Prostate gland (tissue), 2 donors: ENCODE results near the gene DDN. TPM values are rescaled to one million over a fixed set of nuclear protein-coding genes. Genes with fewer than 3 reads are reported as not detected.

ENCODE experiments used
- DNase-seq: peaks from one replicate; pipeline ENCODE4 v3.0.0-alpha.2; 2019; ENCODE audit warnings: low spot score
- H3K27ac ChIP-seq, 2 donors: fragments of 200-600 bp; sonication (generic); 2 replicates each; pipeline ENCODE4 v1.5.1; 2017 to 2019
- H3K27me3 ChIP-seq: fragments of 200-600 bp; sonication (generic); replicated peaks from 2 replicates; pipeline ENCODE4 v1.5.1; 2019; ENCODE audit not compliant: insufficient read depth
- H3K36me3 ChIP-seq, 2 donors: fragments of 200-600 bp; sonication (generic); 1 replicate in 1 of 2; 2 replicates in 1 of 2; pipeline versions ENCODE4 v1.5.1 to v1.8.1; 2017 to 2019
- H3K4me1 ChIP-seq: fragments of 200-600 bp; sonication (generic); replicated peaks from 2 replicates; pipeline ENCODE4 v1.5.1; 2019
- H3K4me3 ChIP-seq, 2 donors: fragments of 200-600 bp; sonication (generic); 2 replicates each; pipeline ENCODE4 v1.5.1; 2017 to 2019
- H3K9me3 ChIP-seq: fragments of 200-600 bp; sonication (generic); 2 replicates; pipeline ENCODE4 v1.5.1; 2017
- CTCF ChIP-seq, 4 experiments: fragments of 200-600 bp in 2 of 4; fragments of 450-650 bp in 2 of 4; sonication (generic) in 2 of 4; IDR thresholded peaks; 1 replicate in 3 of 4; 2 replicates in 1 of 4; pipeline ENCODE4 v1.5.1; 2016 to 2019; ENCODE audit warnings: antibody characterized with exemption in 4 of 4, mild to moderate bottlenecking in 2 of 4, moderate library complexity in 2 of 4
- POLR2A ChIP-seq: fragments of 450-650 bp; IDR thresholded peaks from one replicate; pipeline ENCODE4 v1.6.1; 2016; ENCODE audit warnings: antibody characterized with exemption, mild to moderate bottlenecking
- POLR2AphosphoS5 ChIP-seq: sonication (generic); formaldehyde crosslinking; IDR thresholded peaks from one replicate; pipeline ENCODE4 v1.6.1; 2017; ENCODE audit warnings: antibody characterized with exemption
- WGBS: methylation state at CpG from one replicate; pipeline ENCODE4 v1.1.5; 2018; 5-methylcytosine and 5-hydroxymethylcytosine counted together
- intact Hi-C: fragments of 100-400 bp; cut with DNase I; formaldehyde crosslinking; loops from one replicate; pipeline ENCODE4 v1.14.2; 2022
- total RNA-seq, 2 donors: library from RNA; depleted of rRNA; stranded (reverse); fragments of >200 nt; gene quantifications; one replicate each; pipeline ENCODE4 v1.1.0, GENCODE V29; 2016

The DDN gene
- total RNA-seq, 2 donors from 2014 or later = 1.0 TPM; not detected in 1

GRCh38 chr12:48969160-48969771 lies 29.9 kb downstream of the DDN start:
- H3K4me3 ChIP-seq = no peak overlapping the region
- H3K36me3 ChIP-seq = no peaks in the 10 kb centered on the region
- H3K4me1 ChIP-seq = no peaks in the 10 kb centered on the region
- DNase-seq = no peak
- 48% methylated on average over 8 of the region's 8 CpGs for WGBS
- no peak overlapping the region for H3K27ac ChIP-seq
- no peaks in the 10 kb centered on the region for H3K9me3 ChIP-seq
- intact Hi-C loops = no loop called here
- no peak for TF ChIP-seq CTCF (IDR thresholded peaks at IDR 0.05)
- TF ChIP-seq POLR2AphosphoS5 = no peak
- no peak for TF ChIP-seq POLR2A
- H3K27me3 ChIP-seq = peaks cover 17% of the 10 kb centered on the region

GRCh38 chr12:48968467-48968866 lies 30.7 kb downstream of the DDN start:
- Histone ChIP-seq H3K4me3 (no peak overlapping the region), H3K4me1 (no peaks in the 10 kb centered on the region), H3K36me3 (no peaks in the 10 kb centered on the region), H3K9me3 (no peaks in the 10 kb centered on the region), H3K27ac (no peak overlapping the region), H3K27me3 (peaks cover 16% of the 10 kb centered on the region)
- WGBS = 80% methylated on average over 3 of the region's 3 CpGs
- intact Hi-C loops = no loop called here
- no peak for TF ChIP-seq POLR2AphosphoS5
- no peak for TF ChIP-seq POLR2A
- no peak for DNase-seq

GRCh38 chr12:48967991-48968390 lies 31.2 kb downstream of the DDN start:
- no peak for DNase-seq
- Histone ChIP-seq H3K4me3 (no peak overlapping the region), H3K4me1 (no peaks in the 10 kb centered on the region), H3K9me3 (no peaks in the 10 kb centered on the region), H3K27ac (no peak overlapping the region), H3K27me3 (peaks cover 15% of the 10 kb centered on the region), H3K36me3 (no peaks in the 10 kb centered on the region)
- TF ChIP-seq CTCF (IDR thresholded peaks at IDR 0.05) (no peak), POLR2AphosphoS5 (no peak), POLR2A (no peak)
- intact Hi-C loops = no loop called here
- 87% methylated on average over 7 of the region's 7 CpGs for WGBS

- no peaks in the 10 kb centered on the region for H3K36me3 ChIP-seq
- H3K27ac ChIP-seq = no peak overlapping the region
- H3K4me1 ChIP-seq = no peaks in the 10 kb centered on the region
- DNase-seq = no peak
- H3K4me3 ChIP-seq = no peak overlapping the region
- no peaks in the 10 kb centered on the region for H3K9me3 ChIP-seq
- TF ChIP-seq POLR2AphosphoS5 (no peak), POLR2A (no peak), CTCF (IDR thresholded peaks at IDR 0.05) (no peak)
- peaks cover 7% of the 10 kb centered on the region for H3K27me3 ChIP-seq
- WGBS = 69% methylated on average over 14 of the region's 20 CpGs
- intact Hi-C loops = no loop called here
Observed at GRCh38 chr12:48966177-48966895, 32.8 kb downstream of the DDN start.

- TF ChIP-seq POLR2AphosphoS5 (no peak), POLR2A (no peak), CTCF (IDR thresholded peaks at IDR 0.05) (no peak)
- Histone ChIP-seq H3K4me1 (no peaks in the 10 kb centered on the region), H3K27ac (no peak overlapping the region), H3K9me3 (no peaks in the 10 kb centered on the region), H3K27me3 (peaks cover 3% of the 10 kb centered on the region), H3K36me3 (no peaks in the 10 kb centered on the region), H3K4me3 (no peak overlapping the region)
- intact Hi-C loops = no loop called here
- DNase-seq = no peak
Observed at GRCh38 chr12:48965298-48965838, 33.8 kb downstream of the DDN start.
